OCI-LY7 (cell line): ENCODE results near the gene EXOC6B.

Source experiments
- CTCF ChIP-seq: fragments of 200-600 bp; sonication (generic); conservative IDR thresholded peaks from 2 replicates; pipeline ENCODE4 v1.5.1; 2014; ENCODE audit warnings: mild to moderate bottlenecking, antibody characterized with exemption, low read length, moderate library complexity, mixed read lengths
- EZH2phosphoT487 ChIP-seq: fragments of 200-600 bp; sonication (generic); IDR thresholded peaks from 2 replicates; pipeline ENCODE4 v1.6.1; 2018; ENCODE audit warnings: low read depth, borderline replicate concordance, mild to moderate bottlenecking, mixed run types, antibody characterized with exemption, low read length, moderate library complexity, mixed read lengths

GRCh38 chr2:72548081-72548764, 277.6 kb downstream of the EXOC6B start:
- no peak for TF ChIP-seq CTCF
- TF ChIP-seq EZH2phosphoT487, result no peak
